HepG2 (cell line): Measurements from ENCODE around the gene AMBRA1. TPM values are rescaled to one million over a fixed set of nuclear protein-coding genes. Genes with fewer than 3 reads are reported as not detected.

ENCODE experiments used
- BRD4 ChIP-seq: sonication (generic); formaldehyde crosslinking; IDR thresholded peaks from 2 replicates; pipeline ENCODE4 v1.4.0; 2020; ENCODE audit warnings: missing genetic modification reagents
- CAMTA2 ChIP-seq: sonication (generic); formaldehyde crosslinking; IDR thresholded peaks from 2 replicates; pipeline ENCODE4 v1.4.0; 2020; ENCODE audit warnings: mild to moderate bottlenecking, missing genetic modification reagents, borderline replicate concordance
- CBX5 ChIP-seq: sonication (generic); formaldehyde crosslinking; IDR thresholded peaks from 2 replicates; pipeline ENCODE4 v1.4.0; 2020; ENCODE audit warnings: missing genetic modification reagents, borderline replicate concordance
- DMAP1 ChIP-seq: IDR thresholded peaks from 2 replicates; pipeline ENCODE4 v1.6.1; 2016
- GPN1 ChIP-seq: sonication (generic); formaldehyde crosslinking; IDR thresholded peaks from 2 replicates; pipeline ENCODE4 v1.5.1; 2020; ENCODE audit warnings: missing genetic modification reagents, borderline replicate concordance
- HNF4G ChIP-seq, 2 experiments: sonication (generic) in 1 of 2; formaldehyde crosslinking in 1 of 2; IDR thresholded peaks; 2 replicates each; pipeline versions ENCODE4 v1.4.0 to v1.6.1; 2011 to 2020; ENCODE audit warnings: borderline replicate concordance in 2 of 2, low read depth in 2 of 2, mild to moderate bottlenecking in 2 of 2, low read length in 1 of 2, missing genetic modification reagents in 1 of 2, moderate library complexity in 1 of 2
- HOXD1 ChIP-seq: sonication (generic); formaldehyde crosslinking; IDR thresholded peaks from 2 replicates; pipeline ENCODE4 v1.5.0; 2020; ENCODE audit warnings: missing genetic modification reagents
- MED1 ChIP-seq: sonication (generic); formaldehyde crosslinking; IDR thresholded peaks from 2 replicates; pipeline ENCODE4 v1.4.0; 2020; ENCODE audit warnings: missing genetic modification reagents
- MLLT10 ChIP-seq: sonication (generic); formaldehyde crosslinking; IDR thresholded peaks from 2 replicates; pipeline ENCODE4 v1.4.0; 2020; ENCODE audit warnings: missing genetic modification reagents
- MXD3 ChIP-seq: IDR thresholded peaks from 2 replicates; pipeline ENCODE4 v1.6.1; 2016; ENCODE audit warnings: mild to moderate bottlenecking, missing biosample characterization, missing genetic modification reagents
- PCBP2 ChIP-seq: fragments of 200-400 bp; formaldehyde crosslinking; optimal IDR thresholded peaks from 2 replicates; pipeline ENCODE3; 2018; ENCODE audit warnings: low read length, low read depth; ENCODE audit not compliant: poor library complexity, severe bottlenecking
- RAD21 ChIP-seq: fragments of 450-650 bp; formaldehyde crosslinking; IDR thresholded peaks from 2 replicates; pipeline ENCODE4 v1.5.0; 2020; ENCODE audit warnings: mild to moderate bottlenecking
- REPIN1 ChIP-seq: sonication (generic); formaldehyde crosslinking; IDR thresholded peaks from 2 replicates; pipeline ENCODE4 v1.8.0; 2022; ENCODE audit warnings: missing genetic modification reagents, low read depth, mild to moderate bottlenecking, borderline replicate concordance
- SNAPC2 ChIP-seq: sonication (generic); formaldehyde crosslinking; IDR thresholded peaks from 2 replicates; pipeline ENCODE4 v1.8.1; 2022; ENCODE audit warnings: mild to moderate bottlenecking, missing genetic modification reagents
- THRA ChIP-seq: sonication (generic); formaldehyde crosslinking; IDR thresholded peaks from 2 replicates; pipeline ENCODE4 v1.4.0; 2020; ENCODE audit warnings: missing genetic modification reagents, borderline replicate concordance
- U2AF2 ChIP-seq: fragments of 200-400 bp; formaldehyde crosslinking; IDR thresholded peaks from 2 replicates; pipeline ENCODE4 v1.6.1; 2017; ENCODE audit warnings: low read depth, mild to moderate bottlenecking, low read length
- ZBTB14 ChIP-seq: sonication (generic); formaldehyde crosslinking; IDR thresholded peaks from 2 replicates; pipeline ENCODE4 v1.4.0; 2020; ENCODE audit warnings: missing genetic modification reagents
- ZBTB38 ChIP-seq: sonication (generic); formaldehyde crosslinking; IDR thresholded peaks from 2 replicates; pipeline ENCODE4 v1.5.1; 2020; ENCODE audit warnings: mild to moderate bottlenecking, missing genetic modification reagents
- ZNF12 ChIP-seq: sonication (generic); formaldehyde crosslinking; IDR thresholded peaks from 2 replicates; pipeline ENCODE4 v1.5.0; 2020; ENCODE audit warnings: missing genetic modification reagents
- ZNF274 ChIP-seq: sonication (generic); formaldehyde crosslinking; IDR thresholded peaks from 2 replicates; pipeline ENCODE4 v1.5.1; 2020; ENCODE audit warnings: mild to moderate bottlenecking, missing genetic modification reagents
- ZNF296 ChIP-seq: sonication (generic); formaldehyde crosslinking; conservative IDR thresholded peaks from 2 replicates; pipeline ENCODE4 v1.5.0; 2020; ENCODE audit warnings: mild to moderate bottlenecking, missing genetic modification reagents
- ZNF709 ChIP-seq: sonication (generic); formaldehyde crosslinking; IDR thresholded peaks from 2 replicates; pipeline ENCODE4 v1.5.0; 2020; ENCODE audit warnings: mild to moderate bottlenecking, missing genetic modification reagents
- ZNF770 ChIP-seq: sonication (generic); formaldehyde crosslinking; IDR thresholded peaks from 2 replicates; pipeline ENCODE4 v1.5.0; 2020; ENCODE audit warnings: mild to moderate bottlenecking, missing genetic modification reagents
- polyA plus RNA-seq, 8 experiments: library from polyadenylated mRNA; depleted of rRNA in 3 of 8; stranded (reverse) in 7 of 8; unstranded in 1 of 8; fragments of >200 nt; fragmentation: Illumina TruSeq in 4 of 8; extraction: Trizol in 4 of 8; gene quantifications; 2 replicates each; pipeline versions ENCODE4 v1.2.1 to v1.2.3, GENCODE V29; 2011 to 2016; ENCODE audit warnings: low read depth in 4 of 8, missing spikeins in 1 of 8, mixed read lengths in 1 of 8; ENCODE audit not compliant: insufficient read depth in 1 of 8
- total RNA-seq, 5 experiments: library from RNA; depleted of rRNA; stranded (reverse); fragments of >200 nt; fragmentation: Illumina TruSeq; extraction: Trizol; gene quantifications; 2 replicates each; pipeline ENCODE4 v1.2.3, GENCODE V29; 2016; ENCODE audit warnings: low read depth in 1 of 5

Gene AMBRA1
- total and polyA plus RNA-seq, 2 of the 13 experiments (the other 11 are each of a cell fraction or from before 2014, with no cell fraction given): 15.7 to 26.0 TPM

- TF ChIP-seq ZNF709 (peak; percentile 38; the same call in 1 of the 2 replicates), REPIN1 (CRISPR knock-in tag) (0 out of 2 replicates have a peak, but pooled peaks have one; percentile 37), ZNF12 (CRISPR knock-in tag) (peak; percentile 53), MXD3 (0 out of 2 replicates have a peak, but pooled peaks have one; percentile 5), U2AF2 (no peak), HOXD1 (no peak), GPN1 (CRISPR knock-in tag) (no peak), PCBP2 (no peak), MED1 (CRISPR knock-in tag) (peak; percentile 36; the same call in 1 of the 2 replicates), SNAPC2 (0 out of 2 replicates have a peak, but pooled peaks have one; percentile 58), RAD21 (CRISPR knock-in tag) (0 out of 2 replicates have a peak, but pooled peaks have one; percentile 12), HNF4G (IDR thresholded peaks at IDR 0.05; ENCODE audit: borderline replicate concordance, low read depth, low read length) (no peak), HNF4G (CRISPR knock-in tag; IDR thresholded peaks at IDR 0.05; ENCODE audit: borderline replicate concordance, low read depth) (no peak), ZBTB14 (0 out of 2 replicates have a peak, but pooled peaks have one; percentile 33), ZNF274 (CRISPR knock-in tag) (0 out of 2 replicates have a peak, but pooled peaks have one; percentile 23), ZNF296 (CRISPR knock-in tag) (no peak), CAMTA2 (CRISPR knock-in tag) (no peak), ZNF770 (CRISPR knock-in tag) (no peak), THRA (CRISPR knock-in tag) (no peak), CBX5 (CRISPR knock-in tag) (no peak), DMAP1 (CRISPR knock-in tag) (no peak), BRD4 (CRISPR knock-in tag) (0 out of 2 replicates have a peak, but pooled peaks have one; percentile 16), MLLT10 (CRISPR knock-in tag) (no peak), ZBTB38 (CRISPR knock-in tag) (no peak)
These were observed 22.8 kb upstream of the AMBRA1 start (continued) for GRCh38 chr11:46616551-46617133.
